ENCODE measurements around the gene UGP2.

UGP2 gene

GRCh38 chr2:63840081-63840784 lies 1.5 kb upstream of the UGP2 start:
- DNase-seq (ENCODE audit: low read depth, low spot score), result no peak

GRCh38 chr2:63840785-63841253 lies 877 bp upstream of the UGP2 start:
- DNase-seq (ENCODE audit: low read depth, low spot score), result peak; percentile 99

- peak; percentile 57 for DNase-seq (ENCODE audit: low read depth, low spot score)
Observed at GRCh38 chr2:63842149-63843061, 709 bp downstream of the UGP2 start.

- DNase-seq (ENCODE audit: low read depth, low spot score), result no peak
Observed at GRCh38 chr2:63843093-63843492, 1.4 kb downstream of the UGP2 start.

- DNase-seq (ENCODE audit: low read depth, low spot score), result no peak
Observed at GRCh38 chr2:63843791-63844190, 2.1 kb downstream of the UGP2 start.

GRCh38 chr2:63844616-63845015 lies 2.9 kb downstream of the UGP2 start:
- DNase-seq (ENCODE audit: low read depth, low spot score), result peak; percentile 32

GRCh38 chr2:63845866-63846265 lies 4.2 kb downstream of the UGP2 start:
- peak; percentile 59 for DNase-seq (ENCODE audit: low read depth, low spot score)

GRCh38 chr2:63846487-63846886 lies 4.8 kb downstream of the UGP2 start:
- no peak for DNase-seq (ENCODE audit: low read depth, low spot score)

GRCh38 chr2:63847571-63847970 lies 5.9 kb downstream of the UGP2 start:
- peak; percentile 57 for DNase-seq (ENCODE audit: low read depth, low spot score)

GRCh38 chr2:63849381-63850203 lies 7.9 kb downstream of the UGP2 start:
- DNase-seq (ENCODE audit: low read depth, low spot score), result peak; percentile 65

- DNase-seq (ENCODE audit: low read depth, low spot score), result no peak
Observed at GRCh38 chr2:63850204-63850571, 8.5 kb downstream of the UGP2 start.

- no peak for DNase-seq (ENCODE audit: low read depth, low spot score)
Observed at GRCh38 chr2:63850649-63851048, 9.0 kb downstream of the UGP2 start.

GRCh38 chr2:63851691-63852311 lies 10.1 kb downstream of the UGP2 start:
- no peak for DNase-seq (ENCODE audit: low read depth, low spot score)

- DNase-seq (ENCODE audit: low read depth, low spot score), result no peak
Observed at GRCh38 chr2:63853527-63854310, 12.0 kb downstream of the UGP2 start.

- no peak for DNase-seq (ENCODE audit: low read depth, low spot score)
Observed at GRCh38 chr2:63855418-63856302, 14.0 kb downstream of the UGP2 start.

- DNase-seq (ENCODE audit: low read depth, low spot score), result no peak
Observed at GRCh38 chr2:63856303-63856603, 14.6 kb downstream of the UGP2 start.

GRCh38 chr2:63858291-63858690 lies 16.6 kb downstream of the UGP2 start:
- DNase-seq (ENCODE audit: low read depth, low spot score), result no peak

- DNase-seq (ENCODE audit: low read depth, low spot score), result peak; percentile 48
Observed at GRCh38 chr2:63861220-63861822, 19.6 kb downstream of the UGP2 start.

GRCh38 chr2:63862806-63863205 lies 21.1 kb downstream of the UGP2 start:
- no peak for DNase-seq (ENCODE audit: low read depth, low spot score)

Measured in ELF-1 (cell line).